HTR-8/SVneo (cell line): ENCODE measurements around the gene TRAF2.

Experiments
- DNase-seq: peaks from one replicate; pipeline ENCODE4 v3.0.0; 2011; ENCODE audit warnings: low spot score, mixed read lengths; ENCODE audit not compliant: insufficient read length
- FAIRE-seq: peaks from 2 replicates; lab custom pipeline; 2011; peaks lifted over from hg19 to GRCh38; lab: Jason Lieb, UNC

The TRAF2 gene

DNA sequence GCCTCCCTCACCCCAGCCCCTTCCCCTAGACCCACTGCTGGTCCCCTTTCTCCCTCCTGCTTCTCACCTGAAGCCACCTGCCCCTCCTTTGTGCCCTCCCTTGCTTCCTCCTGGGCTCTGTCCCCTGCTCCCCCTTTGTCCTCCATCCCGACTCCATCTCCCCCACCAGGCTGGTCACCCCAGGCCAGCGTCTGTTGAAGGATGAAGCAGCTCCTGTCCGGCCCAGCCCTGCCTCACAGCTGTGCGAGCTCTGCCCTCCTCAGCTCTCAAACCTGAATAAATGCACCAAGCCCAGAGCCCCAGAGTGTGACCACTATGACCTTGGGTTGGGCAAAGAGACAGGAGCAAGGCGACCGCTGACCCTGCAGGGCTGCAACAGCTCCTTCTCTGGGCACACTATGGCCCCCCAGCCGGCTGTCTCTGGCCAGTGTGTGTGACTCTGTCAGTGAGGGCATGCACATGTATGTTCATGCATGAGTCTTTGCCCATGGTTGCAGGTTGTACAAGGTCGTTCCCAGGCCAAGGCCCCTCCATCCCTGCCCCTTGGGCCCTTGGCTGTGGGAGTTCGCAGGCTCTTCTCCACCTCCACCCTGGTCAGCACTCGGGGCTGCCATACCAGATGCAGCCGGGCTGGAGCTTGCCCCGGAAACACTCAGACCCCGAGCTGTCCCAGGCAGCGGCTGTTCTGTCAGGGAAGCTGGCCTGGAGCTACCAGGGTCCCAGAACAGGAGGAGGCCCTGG lies 69.1 kb downstream of the TRAF2 start:
- FAIRE-seq (no peak), DNase-seq (no peak)

DNA sequence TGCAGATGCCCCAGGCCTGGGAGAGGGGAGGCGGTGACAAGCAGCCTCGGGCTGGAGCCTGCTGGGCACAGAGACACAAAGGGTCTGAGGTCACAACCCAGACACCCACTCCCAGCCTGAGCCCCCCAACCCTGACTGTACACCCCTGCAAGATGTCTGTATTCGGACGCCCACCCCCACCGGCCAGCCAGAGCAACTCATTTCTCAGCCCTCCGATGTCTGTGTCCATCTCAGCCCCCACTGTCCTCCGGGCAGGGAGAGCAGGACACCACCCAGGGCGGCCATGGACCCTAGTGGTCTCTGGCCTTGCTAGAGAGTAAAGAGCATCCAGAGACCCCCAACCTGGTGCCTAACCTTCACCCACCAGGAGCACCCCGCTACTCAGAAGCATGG lies 69.6 kb downstream of the TRAF2 start:
- FAIRE-seq (no peak), DNase-seq (no peak)

DNA sequence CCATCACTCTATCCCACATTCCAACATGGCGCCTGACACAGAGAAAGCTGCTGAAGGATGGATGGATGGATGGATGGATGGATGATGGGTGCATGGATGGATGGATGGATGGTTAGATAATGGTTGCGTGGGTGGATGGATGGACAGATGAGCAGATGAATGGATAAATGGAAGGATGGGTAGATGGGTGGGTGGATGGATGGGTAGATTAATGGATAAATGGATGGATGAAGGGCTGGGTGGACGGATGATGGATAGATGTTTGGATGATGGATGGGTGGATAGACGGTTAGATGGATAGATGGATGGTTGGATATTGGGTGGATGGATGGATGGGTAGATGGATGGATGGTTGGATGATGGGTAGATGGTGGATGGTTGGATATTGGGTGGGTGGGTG lies 70.3 kb downstream of the TRAF2 start:
- FAIRE-seq, result no peak
- DNase-seq, result no peak

DNA sequence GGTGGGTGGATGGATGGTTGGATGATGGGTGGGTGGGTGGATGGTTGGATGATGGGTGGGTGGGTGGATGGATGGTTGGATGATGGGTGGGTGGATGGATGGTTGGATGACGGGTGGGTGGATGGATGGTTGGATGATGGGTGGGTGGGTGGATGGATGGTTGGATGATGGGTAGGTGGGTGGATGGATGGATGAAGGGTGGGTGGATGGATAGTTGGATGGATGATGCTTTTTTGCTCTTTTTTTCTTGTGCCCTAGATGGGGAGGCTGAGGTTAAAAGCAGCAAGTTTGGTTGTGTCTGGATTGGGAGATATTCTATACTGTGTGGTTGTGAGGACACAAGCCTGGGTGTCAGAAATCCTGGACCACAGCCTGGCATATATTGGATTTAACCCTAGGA lies 71.1 kb downstream of the TRAF2 start:
- FAIRE-seq (no peak), DNase-seq (no peak)

DNA sequence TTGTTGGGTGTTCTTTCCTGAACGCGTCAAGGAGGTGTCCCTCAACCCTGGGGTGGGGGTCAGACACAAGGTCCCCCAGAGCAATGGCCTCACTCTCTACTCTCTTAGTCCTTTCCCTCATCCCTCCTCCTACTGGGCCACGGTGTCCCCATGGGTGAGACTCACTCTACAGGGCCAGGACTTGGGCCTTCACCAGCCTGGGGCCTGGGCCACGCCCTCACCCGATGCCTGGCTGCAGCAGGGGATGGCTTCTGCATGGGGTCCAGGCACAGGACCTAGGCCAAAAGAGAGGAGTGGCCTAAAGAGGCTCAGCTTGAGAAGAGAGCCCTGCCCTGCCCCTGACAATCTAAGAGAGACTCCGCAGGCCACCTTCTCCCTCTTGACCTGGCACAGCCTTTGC lies 71.6 kb downstream of the TRAF2 start:
- DNase-seq, result no peak
- FAIRE-seq, result no peak

GRCh38 chr9:136958473-136958872 lies 72.2 kb downstream of the TRAF2 start:
- DNase-seq, result no peak
- FAIRE-seq, result no peak

GRCh38 chr9:136958898-136959850 lies 72.9 kb downstream of the TRAF2 start:
- DNase-seq, result no peak
- FAIRE-seq, result no peak

GRCh38 chr9:136960212-136960937 lies 74.1 kb downstream of the TRAF2 start:
- no peak for DNase-seq
- FAIRE-seq, result no peak

DNA sequence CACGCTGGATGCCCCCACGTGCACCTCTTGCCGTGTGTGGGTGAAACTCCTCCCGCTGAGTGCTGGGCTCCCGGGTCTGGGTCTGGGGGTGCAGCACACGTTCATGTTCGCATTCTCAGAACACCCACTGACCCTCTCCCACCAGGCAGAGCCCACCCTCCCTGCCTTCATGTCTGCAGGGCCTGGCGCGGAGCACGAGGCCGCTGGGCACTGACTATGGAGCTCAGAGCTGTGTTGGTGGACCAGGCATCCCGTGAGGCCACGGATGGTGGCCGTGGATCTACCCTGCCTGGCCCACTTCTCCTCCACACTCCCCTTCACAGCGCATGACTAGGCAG lies 74.6 kb downstream of the TRAF2 start:
- FAIRE-seq (no peak), DNase-seq (no peak)

- DNase-seq (no peak), FAIRE-seq (no peak)
Observed at GRCh38 chr9:136961279-136962065, 75.2 kb downstream of the TRAF2 start.

DNA sequence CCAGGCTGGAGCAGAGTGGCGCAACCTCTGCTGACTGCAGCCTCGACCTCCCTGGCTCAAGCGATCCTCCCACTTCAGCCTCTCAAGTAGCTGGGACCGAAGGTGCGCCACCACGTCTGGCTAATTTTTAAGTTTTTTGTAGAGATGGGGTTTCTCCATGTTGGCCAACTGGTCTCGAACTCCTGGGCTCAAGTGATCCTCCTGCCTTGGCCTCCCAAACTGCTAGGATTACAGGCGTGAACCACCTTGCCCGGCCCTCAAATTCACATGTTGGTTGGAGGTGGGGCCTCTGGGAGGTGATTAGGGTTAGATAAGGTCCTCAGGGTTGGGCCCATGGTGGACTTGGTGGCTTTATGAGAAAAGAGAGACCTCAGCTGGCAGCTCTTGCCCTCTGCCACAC lies 75.8 kb downstream of the TRAF2 start:
- FAIRE-seq (no peak), DNase-seq (no peak)

GRCh38 chr9:136962701-136963248 lies 76.5 kb downstream of the TRAF2 start:
- FAIRE-seq, result no peak
- no peak for DNase-seq

GRCh38 chr9:136963341-136963740 lies 77.0 kb downstream of the TRAF2 start:
- FAIRE-seq (no peak), DNase-seq (no peak)

DNA sequence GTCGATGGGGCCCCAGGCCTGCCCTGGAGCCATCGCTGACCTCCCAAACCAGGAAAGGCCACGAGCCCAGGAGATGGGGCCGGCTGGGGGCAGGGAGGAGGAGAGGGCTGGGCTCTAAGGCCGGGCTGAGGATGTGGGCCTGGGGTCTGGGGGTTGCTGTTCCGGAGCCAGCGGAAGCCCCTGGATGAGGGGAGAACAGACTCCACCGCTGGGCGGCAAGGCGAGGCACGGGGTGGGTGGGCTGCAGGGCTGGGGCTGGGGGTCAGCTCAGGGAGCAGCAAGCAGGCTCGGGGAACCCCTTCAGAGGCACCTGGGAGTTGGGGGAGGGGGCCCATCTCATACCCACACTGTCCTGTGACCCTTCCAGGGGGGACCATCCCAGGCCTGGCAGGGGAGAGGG lies 77.4 kb downstream of the TRAF2 start:
- no peak for DNase-seq
- no peak for FAIRE-seq

GRCh38 chr9:136964171-136964689 lies 77.9 kb downstream of the TRAF2 start:
- DNase-seq (no peak), FAIRE-seq (no peak)

DNA sequence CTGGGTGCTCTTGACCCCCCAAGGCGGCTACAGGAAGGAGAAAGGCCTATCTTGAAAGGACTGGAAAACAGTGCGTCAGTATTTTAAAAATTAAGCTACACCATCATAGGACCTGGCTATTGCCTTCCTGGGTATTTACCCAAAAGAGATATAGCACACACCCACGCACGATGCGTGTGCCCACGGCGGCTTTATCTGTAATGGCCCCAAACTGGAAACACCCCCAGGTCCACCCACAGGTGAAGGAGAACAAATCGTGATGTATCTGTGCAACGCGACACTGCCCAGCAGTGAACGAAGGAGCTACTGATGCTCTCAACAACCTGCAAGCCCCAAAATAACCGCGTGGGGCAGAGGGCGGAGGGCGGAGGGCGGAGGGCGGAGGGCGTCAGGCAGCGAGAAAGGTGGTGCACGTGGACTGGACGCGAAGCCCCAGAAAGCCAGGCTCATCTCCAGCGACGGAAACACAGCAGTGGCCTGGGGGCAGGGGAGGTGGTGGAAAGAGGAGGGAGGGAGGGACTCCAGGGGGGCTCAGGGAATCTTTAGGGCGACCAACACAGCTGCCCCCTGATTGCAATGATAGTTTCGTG lies 78.6 kb downstream of the TRAF2 start:
- FAIRE-seq (no peak), DNase-seq (no peak)

- FAIRE-seq, result no peak
Observed at GRCh38 chr9:136965771-136966484, 79.6 kb downstream of the TRAF2 start.

DNA sequence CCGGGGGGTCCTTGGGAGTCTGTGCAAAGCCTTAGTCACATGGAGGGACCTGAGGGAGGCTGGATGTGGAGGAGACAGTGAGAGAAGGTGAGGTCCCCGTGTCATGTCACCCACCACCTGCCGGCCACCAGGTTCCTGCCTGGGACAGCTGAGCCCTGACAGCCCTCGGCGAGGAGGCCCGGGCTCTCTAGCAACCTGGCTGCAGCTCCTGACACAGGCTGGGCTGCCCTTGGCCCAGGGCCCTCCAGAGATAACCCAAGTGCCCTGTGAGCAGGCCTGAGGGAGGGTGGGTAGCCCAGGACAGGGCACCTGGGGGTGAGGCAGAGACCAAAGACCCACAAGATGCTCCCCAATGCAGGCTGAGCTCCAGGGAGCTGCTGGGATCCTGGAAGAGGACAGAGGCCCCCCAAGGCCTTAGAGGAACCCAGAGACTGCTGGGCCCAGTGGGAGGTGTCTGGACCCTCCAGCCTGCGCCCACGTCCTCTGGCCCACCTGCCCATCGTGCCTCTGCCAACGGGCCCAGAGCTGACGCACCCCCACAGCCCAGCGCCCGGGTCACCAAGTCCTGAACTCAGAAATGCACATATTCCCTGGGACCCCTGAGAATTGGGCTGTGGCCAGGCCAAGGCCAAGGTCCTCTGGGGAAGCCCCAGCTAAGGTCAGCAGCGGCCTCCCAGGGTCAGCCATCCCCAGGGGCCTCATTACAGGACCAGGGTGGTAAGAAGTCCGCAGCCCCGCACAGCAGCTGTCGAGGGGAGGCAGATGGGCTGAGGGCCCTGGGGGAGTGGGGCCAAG lies 82.2 kb downstream of the TRAF2 start:
- FAIRE-seq, result no peak
- DNase-seq, result no peak

More at GRCh38 chr9:136965771-136966484, 79.6 kb downstream of the TRAF2 start:
- no peak for DNase-seq
